SK-MEL-5 (cell line): ENCODE data around the gene SPO11. TPM values are rescaled to one million over a fixed set of nuclear protein-coding genes. Genes with fewer than 3 reads are reported as not detected.

Experiments used
- DNase-seq: peaks from one replicate; pipeline ENCODE4 v3.0.0-alpha.2; 2016; ENCODE audit warnings: low read depth, low spot score
- in situ Hi-C: cut with HindIII; loops from 2 replicates; pipeline ENCODE4 v1.10.0; 2016; ENCODE audit warnings: low sequenced_read_pairs, high pct_unique_total_duplicates, low pct_unique_long_range_greater_than_20kb
- total RNA-seq: library from RNA; depleted of rRNA; stranded (reverse); fragments of >200 nt; shearing (Covaris generic); gene quantifications from 2 replicates; pipeline ENCODE4 v1.2.3, GENCODE V29; 2014

SPO11 gene
- total RNA-seq, 1 experiment from 2014 or later = not detected

DNA sequence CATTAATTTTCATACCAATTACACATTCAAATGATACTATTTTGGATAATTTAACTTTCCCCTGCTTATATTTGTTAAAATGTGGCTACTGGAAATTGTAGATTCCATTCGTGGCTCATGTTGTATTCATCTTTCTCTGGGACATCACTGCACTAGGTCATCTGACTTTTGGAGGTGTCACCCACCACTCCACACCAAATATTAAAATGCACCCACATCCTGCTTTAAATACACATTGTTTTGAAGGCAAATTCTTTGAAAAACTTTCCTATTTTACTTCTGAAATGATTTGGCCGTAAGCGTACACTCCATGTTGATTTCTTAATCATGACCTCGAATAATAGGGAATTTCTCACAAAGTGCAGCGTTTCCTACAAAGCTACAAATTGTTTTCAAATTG, 52.9 kb downstream of the SPO11 start:
- in situ Hi-C loops = no loop called here

DNA sequence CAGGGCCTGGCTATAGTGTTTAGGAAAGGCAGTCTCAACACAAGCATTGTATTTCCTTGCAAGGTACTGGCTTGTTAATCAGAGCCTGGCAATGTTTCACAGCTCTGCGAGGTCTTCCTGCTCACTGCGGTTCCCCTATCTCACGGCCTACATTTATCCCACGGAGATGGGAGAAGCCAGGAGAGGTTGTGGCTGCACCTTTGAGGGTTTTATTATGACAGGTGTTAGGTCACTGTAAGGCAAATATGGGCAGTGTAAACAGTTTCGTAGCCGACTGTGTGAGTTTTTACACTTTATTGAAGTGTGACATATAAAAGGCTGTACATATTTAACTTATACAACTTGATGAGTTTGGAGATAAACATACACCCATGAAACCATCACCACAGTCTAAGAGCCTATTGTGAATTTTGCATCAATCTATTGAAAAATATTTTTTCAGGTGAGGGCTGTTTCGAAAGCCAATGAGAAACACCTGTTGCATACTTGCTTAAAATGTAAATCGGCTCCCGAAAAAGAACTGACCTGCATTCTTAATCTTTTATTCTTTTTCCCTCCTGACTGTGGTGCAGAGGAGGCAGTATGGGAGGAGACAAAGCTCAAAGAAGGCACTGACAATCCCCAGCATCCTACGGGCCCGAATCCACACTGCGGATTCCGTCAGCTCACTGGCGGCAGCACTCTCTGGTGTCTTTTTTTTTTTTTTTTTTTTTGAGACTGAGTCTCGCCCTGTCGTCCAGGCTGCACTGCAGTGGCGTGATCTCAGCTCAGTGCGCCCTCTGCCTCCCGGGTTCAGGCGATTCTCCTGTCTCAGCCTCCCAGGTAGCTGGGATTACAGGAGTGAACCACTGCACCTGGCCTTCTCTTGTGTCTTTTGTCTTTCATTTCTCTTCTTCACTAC, 54.1 kb downstream of the SPO11 start:
- DNase-seq = no peak
- in situ Hi-C loops = no loop called here

More for the DNA sequence above, 52.9 kb downstream of the SPO11 start:
- no peak for DNase-seq

DNA sequence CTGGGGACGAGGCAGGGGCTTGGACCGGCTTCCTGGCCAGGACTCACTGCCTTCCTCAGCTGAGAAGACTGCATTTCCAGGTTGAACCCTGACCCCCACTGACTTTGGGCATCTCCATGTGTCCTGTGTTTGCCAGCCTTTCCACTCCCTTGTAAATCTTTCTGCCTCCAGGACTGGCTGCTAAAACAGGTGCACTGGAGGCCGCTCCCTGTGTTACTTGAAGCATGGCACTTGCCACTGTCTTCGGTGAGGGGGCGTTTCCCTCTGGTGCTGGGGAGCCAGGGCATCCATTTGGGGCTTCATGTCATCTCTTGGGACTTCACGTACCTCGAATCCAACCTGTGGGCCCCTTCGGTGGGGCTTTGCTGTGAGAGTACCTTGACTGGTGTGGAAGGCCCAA, 54.9 kb downstream of the SPO11 start:
- in situ Hi-C loops = no loop called here
- DNase-seq = no peak

DNA sequence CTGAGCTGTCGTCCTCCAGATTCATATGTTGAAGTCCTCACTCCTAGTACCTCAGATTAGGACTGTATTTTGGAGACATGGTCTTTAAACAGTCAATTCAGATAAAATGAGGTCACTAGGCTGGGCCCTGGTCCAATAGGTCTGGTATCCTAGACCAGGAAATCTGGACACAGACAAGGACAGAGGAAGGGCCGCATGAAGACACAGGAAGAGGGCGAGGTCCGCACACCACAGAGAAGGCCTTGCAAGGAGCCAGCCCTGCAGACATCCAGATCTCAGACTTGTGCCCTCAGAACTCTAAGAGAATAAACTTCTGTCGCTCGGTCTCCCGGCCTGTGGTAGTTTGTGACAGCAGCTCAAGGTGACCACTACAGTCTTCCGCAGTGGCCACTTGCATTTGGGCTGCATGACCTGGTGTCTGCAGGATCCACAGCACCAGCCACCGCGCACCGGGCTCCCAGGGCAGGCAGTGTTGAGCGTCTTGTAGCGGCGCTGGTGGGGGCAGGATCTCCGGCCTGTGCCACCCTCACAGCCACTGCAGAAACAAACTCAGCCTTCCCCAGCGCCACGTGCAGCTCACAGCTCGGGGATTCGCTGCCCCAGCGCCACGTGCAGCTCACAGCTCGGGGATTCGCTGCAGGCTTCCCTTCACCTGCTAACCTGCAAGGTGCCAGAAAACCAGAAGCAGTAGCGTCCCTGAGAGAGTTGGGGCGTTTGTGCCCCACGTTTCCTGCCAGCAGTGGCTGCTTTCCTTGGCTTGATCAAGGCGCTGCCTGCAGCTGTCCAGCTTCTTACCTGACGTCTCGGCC, 55.6 kb downstream of the SPO11 start:
- in situ Hi-C loops = no loop called here
- DNase-seq = no peak

DNA sequence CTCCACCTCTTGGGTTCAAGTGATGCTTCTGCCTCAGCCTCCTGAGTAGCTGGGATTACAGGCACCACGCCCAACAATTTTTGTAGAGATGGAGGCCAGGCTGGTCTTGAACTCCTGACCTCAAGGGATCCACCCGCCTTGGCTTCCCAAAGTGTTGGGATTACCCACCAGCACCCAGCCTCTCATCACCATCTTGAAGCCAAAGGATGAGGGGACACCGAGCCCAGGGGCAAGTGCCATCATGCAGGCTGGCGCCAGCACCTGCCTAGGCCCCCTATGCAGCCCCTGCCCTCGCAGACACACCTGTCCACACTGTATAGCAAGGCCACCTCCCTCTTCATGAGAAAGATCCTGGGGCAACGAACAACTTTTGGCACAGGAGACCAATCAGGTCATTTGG, 56.3 kb downstream of the SPO11 start:
- no peak for DNase-seq
- in situ Hi-C loops = no loop called here

DNA sequence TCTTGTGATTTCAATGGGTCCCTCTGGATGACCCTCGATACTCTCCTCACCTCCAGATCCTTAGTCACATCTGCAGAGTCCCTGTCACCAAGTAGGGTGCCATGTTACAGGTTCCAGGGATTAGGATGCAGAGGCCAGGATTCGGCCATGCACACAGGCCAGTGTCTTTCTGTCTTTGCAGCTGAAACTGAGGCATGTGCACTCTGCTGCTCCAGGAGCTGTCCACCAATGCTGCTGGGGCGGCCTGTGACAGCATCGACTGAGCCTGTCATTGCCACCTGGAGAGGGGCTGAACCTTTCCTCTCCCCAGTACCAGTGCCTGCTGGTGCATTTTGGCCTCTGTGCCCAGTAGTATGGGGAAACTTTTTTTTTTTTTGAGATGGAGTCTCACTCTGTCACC, 57.2 kb downstream of the SPO11 start:
- in situ Hi-C loops = no loop called here
- no peak for DNase-seq

DNA sequence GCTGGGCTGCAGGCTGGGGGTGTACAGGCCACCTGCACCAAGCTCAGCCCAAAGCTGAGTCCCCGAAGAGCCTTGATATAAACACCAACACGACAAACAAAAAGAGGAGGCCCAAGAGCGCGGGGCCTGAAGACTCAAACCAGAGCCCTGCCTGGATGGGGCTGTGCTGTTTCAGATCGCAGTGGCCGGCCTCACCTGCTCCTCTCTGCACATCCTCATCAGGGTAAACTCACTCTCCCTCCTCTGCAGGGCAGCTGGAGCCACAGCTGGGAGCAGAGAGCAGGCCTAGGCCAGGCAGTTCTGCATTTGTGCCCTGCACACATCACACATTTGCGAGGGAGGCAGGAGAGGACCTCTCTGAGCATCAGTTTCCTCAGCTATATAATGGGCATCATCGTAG, 57.9 kb downstream of the SPO11 start:
- in situ Hi-C loops = no loop called here

DNA sequence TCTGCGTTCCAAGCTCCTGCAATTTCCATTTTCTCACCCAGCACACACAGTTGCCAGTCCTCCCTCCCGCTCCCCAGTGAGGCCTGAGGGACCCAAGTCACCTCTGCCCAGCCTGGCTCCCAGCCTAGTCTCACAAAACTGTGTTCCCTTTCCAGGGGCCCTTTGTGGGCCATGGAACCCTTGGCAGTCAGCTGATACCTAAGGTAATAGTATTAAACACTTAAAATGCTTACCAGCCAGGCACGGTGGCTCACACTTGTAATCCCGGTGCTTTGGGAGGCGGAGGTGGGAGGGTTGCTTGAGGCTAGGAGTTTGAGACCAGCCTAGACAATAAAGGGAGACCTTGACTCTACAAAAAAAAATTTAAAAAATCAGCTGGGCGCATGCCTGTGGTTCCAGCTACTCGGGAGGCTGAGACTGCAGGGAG, 58.4 kb downstream of the SPO11 start:
- no peak for DNase-seq
- in situ Hi-C loops = no loop called here

More for the DNA sequence above, 57.9 kb downstream of the SPO11 start:
- no peak for DNase-seq

DNA sequence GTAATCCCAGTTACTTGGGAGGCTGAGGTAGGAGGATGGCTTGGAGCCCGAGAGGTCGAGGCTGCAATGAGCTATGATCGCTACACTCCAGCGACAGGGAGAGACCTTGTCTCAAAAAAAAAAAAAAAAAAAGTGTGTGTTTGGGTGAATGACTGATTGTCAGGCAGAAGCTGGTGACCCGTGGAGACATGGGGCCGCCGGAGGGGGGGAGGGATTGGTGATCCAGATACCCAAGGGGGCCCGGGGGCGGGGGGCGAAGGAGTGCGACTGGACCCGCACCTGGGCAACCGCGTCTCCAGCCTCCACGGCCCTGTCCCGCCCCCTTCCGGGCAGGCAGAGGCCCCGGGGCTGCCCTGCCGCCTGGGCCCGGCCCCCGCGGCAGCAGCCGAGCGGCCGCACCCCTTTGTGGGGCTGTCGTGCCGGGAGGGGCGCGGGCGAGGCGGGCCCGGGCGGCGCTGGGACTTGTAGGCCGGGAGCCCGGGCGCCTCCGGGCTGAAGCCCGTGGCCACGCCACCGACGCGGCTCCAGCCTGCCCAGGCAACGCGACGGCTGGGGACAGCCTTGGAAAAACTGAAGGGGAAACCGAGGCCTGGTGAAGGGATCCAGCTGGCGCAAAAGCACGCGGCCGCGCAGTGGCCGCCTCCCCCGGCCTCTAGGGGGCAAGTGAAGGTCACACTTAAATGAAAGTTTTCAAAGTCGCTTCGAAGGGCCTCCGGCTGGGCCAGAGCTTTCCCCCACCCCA, 59.5 kb downstream of the SPO11 start:
- in situ Hi-C loops = no loop called here
- DNase-seq = no peak

DNA sequence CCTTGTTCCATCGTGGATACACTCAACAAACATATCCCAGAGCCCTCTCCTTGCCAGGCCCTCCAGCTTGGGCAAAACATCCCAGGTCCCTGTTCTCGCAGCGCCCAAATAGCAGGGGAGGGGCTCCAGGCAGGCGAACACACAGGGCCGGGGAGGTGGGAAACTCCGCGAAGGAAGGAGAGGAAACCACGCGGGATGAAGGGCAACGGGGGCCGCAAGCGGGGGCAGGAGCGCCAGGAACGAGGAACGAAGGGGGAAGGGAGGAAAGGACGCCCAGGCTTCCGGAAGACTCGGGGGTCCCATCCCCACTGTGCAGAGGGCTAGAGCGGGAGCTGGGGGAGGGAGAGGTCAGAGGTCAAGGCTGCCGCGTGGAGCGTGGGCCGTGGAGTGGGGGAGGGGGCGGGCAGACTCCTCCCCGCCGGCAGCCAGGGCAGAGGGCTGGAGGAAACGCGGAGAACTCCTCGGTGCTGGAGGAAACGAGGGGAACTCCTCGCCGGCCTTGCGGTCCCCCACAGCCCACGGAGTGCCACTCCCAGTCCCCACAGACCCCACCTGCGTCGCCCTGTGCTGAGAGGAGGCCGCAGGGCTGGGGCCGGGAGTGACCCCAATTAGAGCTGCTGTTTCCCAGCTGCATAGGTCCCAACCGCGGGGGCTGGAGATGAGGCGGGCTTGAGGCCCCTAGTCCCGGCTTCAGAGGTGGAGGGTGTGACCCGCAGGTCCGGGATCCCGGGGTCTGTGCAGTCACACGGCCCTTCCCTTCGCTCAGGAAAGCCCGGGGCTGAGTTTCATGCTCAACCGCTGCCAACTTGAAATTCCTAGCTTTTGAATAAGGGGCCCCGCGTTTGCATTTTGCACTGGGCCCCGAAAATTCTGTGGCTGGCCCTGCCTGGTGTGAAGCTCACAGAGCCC, 60.3 kb downstream of the SPO11 start:
- DNase-seq = no peak
- in situ Hi-C loops = no loop called here

DNA sequence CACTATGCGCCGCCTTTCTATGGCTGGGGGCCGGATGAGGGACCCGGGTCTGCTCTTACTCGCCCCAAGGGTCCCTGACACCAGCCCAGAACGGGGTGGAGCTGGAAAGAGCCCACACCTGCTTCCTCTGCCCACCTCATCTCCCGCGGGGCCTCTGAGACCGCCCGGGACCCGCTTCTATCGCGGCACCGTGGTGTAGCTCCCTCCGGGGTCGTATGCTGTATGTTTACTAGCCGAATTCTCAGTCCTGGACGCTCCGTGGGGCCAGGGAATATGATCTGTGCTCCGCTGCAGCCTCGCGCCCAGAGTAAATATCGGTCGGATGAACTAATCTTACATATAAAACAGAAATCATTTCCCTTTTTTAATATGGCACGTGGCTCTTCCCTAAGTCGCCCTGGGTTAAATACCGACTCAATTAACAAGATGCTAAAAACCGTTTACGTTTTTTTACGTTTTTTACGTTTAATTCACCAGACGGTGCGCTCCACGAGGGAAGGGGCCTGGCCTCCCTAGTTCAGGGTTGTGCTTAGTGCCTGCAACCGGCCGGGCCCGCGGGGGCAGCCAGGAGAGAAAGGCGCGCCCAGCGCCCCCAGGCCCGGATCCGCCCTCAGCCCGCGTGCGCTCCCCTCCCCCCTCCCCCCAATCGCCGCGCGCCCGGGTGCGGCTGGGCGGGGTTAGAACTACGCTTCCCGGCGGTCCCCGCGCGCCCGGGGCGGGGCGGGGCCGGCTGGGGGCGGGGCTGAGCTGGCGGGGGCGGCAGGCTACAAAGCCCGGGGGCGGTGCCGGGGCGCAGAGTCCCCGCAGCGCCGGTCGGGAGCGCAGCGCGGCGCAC, 61.2 kb downstream of the SPO11 start, which contains the start of gene RBM38:
Gene RBM38 (plus strand): TSS at position 793 of the 835 bp plus-strand sequence. CDS start 186 bp downstream, outside the sequence.
- DNase-seq = peak; percentile 70

DNA sequence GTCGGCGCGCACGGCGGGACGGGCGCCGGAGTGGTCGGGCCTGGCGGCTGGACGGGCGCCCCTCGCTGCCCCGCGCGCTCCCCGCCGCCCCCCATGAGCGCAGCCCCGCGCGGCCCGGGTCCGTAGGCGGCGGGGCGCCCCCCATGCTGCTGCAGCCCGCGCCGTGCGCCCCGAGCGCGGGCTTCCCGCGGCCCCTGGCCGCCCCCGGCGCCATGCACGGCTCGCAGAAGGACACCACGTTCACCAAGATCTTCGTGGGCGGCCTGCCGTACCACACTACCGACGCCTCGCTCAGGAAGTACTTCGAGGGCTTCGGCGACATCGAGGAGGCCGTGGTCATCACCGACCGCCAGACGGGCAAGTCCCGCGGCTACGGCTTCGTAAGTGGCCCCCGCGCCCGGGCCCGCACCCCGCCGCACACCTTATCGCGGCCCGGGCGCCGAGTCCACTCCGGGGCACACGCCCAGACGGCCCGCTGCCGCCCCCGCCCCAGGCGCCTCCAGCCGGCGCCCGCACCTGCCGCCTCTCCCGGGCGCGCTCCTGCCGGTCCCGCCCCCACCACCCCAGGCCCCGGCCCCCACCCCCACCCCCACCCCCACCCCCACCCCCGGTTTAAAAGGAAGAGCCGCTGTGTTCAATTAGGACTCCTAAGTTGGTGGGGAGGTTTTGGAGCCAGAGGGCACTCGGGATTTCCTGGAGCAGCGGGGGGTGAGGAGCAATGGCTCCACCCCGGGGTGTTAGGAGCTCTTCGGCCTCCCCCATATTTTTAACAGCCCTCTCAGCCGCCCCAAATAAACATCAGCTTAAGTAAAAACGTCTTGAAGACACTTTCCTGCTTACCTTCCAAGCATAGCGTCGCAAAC, 62.1 kb downstream of the SPO11 start:
- DNase-seq = no peak

More for the DNA sequence above, 61.2 kb downstream of the SPO11 start, which contains the start of gene RBM38:
- in situ Hi-C loops = no loop called here

DNA sequence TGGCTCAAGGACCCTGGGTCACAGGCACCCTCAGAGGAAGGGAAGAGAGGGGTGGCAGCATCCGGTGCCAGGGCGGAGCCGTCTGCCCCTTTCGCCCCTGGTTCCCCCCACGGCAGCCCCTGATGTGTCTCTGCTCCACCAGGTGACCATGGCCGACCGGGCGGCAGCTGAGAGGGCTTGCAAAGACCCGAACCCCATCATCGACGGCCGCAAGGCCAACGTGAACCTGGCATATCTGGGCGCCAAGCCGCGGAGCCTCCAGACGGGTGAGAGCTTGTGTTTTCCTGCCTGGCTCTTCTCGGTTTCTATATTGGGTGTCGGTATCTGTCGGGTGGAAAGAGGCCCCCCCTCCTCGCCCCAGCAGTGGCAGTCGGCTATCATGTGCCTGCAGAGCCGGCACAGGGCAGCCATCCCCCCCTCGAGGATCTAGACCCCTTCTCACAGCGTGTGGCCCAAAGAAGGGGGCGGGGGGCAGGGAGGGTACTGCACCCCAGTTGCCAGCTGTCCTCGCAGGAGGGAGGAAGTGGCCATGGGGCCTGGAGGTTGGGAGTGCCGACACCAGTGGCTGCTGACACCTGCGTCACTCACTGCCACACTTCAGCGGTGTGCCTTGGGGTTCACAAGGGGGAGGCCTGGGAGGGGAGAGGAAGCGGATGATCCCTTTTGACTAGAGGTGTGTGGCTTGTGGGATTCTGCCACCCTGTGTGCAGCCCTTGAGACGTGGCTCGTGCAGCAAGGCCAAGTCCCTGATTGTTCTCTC, 63.1 kb downstream of the SPO11 start:
- in situ Hi-C loops = no loop called here
- DNase-seq = no peak

More for the DNA sequence above, 62.1 kb downstream of the SPO11 start:
- in situ Hi-C loops = no loop called here
